Activated CD8-positive, alpha-beta memory T cell treated with anti-CD3 and anti-CD28 coated beads for 36 hours (primary cell): ENCODE results near the gene DGLUCY. TPM values are rescaled to one million over a fixed set of nuclear protein-coding genes. Genes with fewer than 3 reads are reported as not detected.
"Not testable (repeated sequence)": the region's sequence is repeated elsewhere in the genome, so short reads cannot be mapped to it uniquely, and the experiment has no call there.

Source experiments
- CTCF ChIA-PET: fragments of 350-600 bp; sonication (Branson Sonifier 250); formaldehyde crosslinking; loops from one replicate; lab custom pipeline; 2021; ENCODE audit warnings: antibody characterized with exemption; lab: Charles Lee
- POLR2A ChIA-PET: fragments of 350-600 bp; sonication (Branson Sonifier 250); formaldehyde crosslinking; loops from one replicate; lab custom pipeline; 2021; ENCODE audit warnings: antibody characterized with exemption; lab: Charles Lee
- total RNA-seq, 2 experiments: library from RNA; stranded (reverse); gene quantifications; one replicate each; pipeline ENCODE4 v1.2.3, GENCODE V29; 2021

The DGLUCY gene
- total RNA-seq, 2 experiments from 2014 or later = 41.1 to 44.5 TPM

- CTCF ChIA-PET = interaction anchor here (0.7 to 1.3 kb wide), 2 partner anchors 22 to 94 kb away, joined by 3 to 4 read pairs; no protein-coding TSS in a partner anchor
- POLR2A ChIA-PET = no interaction called here
Observed at GRCh38 chr14:91154851-91155625, 41.2 kb downstream of the DGLUCY start.

- ChIA-PET POLR2A (no interaction called here), CTCF (interaction anchor here (0.7 kb wide), 1 partner anchor 94 kb away, joined by 4 read pairs; no protein-coding TSS in a partner anchor)
Observed at GRCh38 chr14:91155626-91156089, 41.8 kb downstream of the DGLUCY start.

- POLR2A ChIA-PET, CTCF ChIA-PET: not testable (repeated sequence)
Observed at GRCh38 chr14:91156142-91156666, 42.3 kb downstream of the DGLUCY start.

GRCh38 chr14:91156877-91157276 lies 43.0 kb downstream of the DGLUCY start:
- CTCF ChIA-PET = interaction anchor here (1.6 kb wide), 1 partner anchor 16 kb away, joined by 8 read pairs; no protein-coding TSS in a partner anchor
- POLR2A ChIA-PET = not testable (repeated sequence)

GRCh38 chr14:91158091-91158790 lies 44.4 kb downstream of the DGLUCY start:
- ChIA-PET POLR2A (interaction anchor here (0.6 kb wide), 1 partner anchor 102 kb away, joined by 5 read pairs; no protein-coding TSS in a partner anchor), CTCF (interaction anchor here (0.5 to 1.6 kb wide), 6 partner anchors 15 to 528 kb away, joined by 3 to 8 read pairs (median 4); no protein-coding TSS in a partner anchor)

GRCh38 chr14:91159182-91159581 lies 45.3 kb downstream of the DGLUCY start:
- CTCF ChIA-PET = no interaction called here
- POLR2A ChIA-PET = no interaction called here

GRCh38 chr14:91159906-91160305 lies 46.0 kb downstream of the DGLUCY start:
- ChIA-PET POLR2A (no interaction called here), CTCF (interaction anchor here (0.7 kb wide), 2 partner anchors 25 to 257 kb away, joined by 3 to 4 read pairs; no protein-coding TSS in a partner anchor)

GRCh38 chr14:91163316-91163715 lies 49.4 kb downstream of the DGLUCY start:
- POLR2A ChIA-PET = interaction anchor here (0.5 to 0.6 kb wide), 2 partner anchors 98 to 285 kb away, joined by 4 to 6 read pairs; no protein-coding TSS in a partner anchor
- CTCF ChIA-PET = interaction anchor here (2.2 kb wide), 1 partner anchor 10 kb away, joined by 6 read pairs; no protein-coding TSS in a partner anchor

- ChIA-PET CTCF (interaction anchor here (0.6 kb wide), 1 partner anchor 122 kb away, joined by 3 read pairs; no protein-coding TSS in a partner anchor), POLR2A (no interaction called here)
Observed at GRCh38 chr14:91164676-91165075, 50.8 kb downstream of the DGLUCY start.

GRCh38 chr14:91167380-91167770 lies 53.5 kb downstream of the DGLUCY start:
- POLR2A ChIA-PET = no interaction called here
- CTCF ChIA-PET = interaction anchor here (0.6 to 0.7 kb wide), 2 partner anchors 10 to 184 kb away, joined by 3 to 4 read pairs; no protein-coding TSS in a partner anchor

- POLR2A ChIA-PET = no interaction called here
Observed at GRCh38 chr14:91169951-91170350, 56.1 kb downstream of the DGLUCY start.

GRCh38 chr14:91170504-91171121 lies 56.7 kb downstream of the DGLUCY start:
- POLR2A ChIA-PET = no interaction called here
- CTCF ChIA-PET = interaction anchor here (1.1 to 7.9 kb wide), 4 partner anchors 14 to 267 kb away, joined by 3 to 62 read pairs (median 6); no protein-coding TSS in a partner anchor

More at GRCh38 chr14:91169951-91170350, 56.1 kb downstream of the DGLUCY start:
- CTCF ChIA-PET = interaction anchor here (1.3 kb wide), 1 partner anchor 242 kb away, joined by 3 read pairs; no protein-coding TSS in a partner anchor

- POLR2A ChIA-PET = no interaction called here
- CTCF ChIA-PET = interaction anchor here (1.1 to 7.9 kb wide), 3 partner anchors 14 to 268 kb away, joined by 5 to 62 read pairs (median 6); no protein-coding TSS in a partner anchor
Observed at GRCh38 chr14:91171291-91171690, 57.4 kb downstream of the DGLUCY start.

- POLR2A ChIA-PET = interaction anchor here (0.6 to 1.4 kb wide), 4 partner anchors 60 to 385 kb away, joined by 3 to 5 read pairs (median 4); partner anchors contain the start of gene DGLUCY
Observed at GRCh38 chr14:91173221-91173670, 59.4 kb downstream of the DGLUCY start.

GRCh38 chr14:91173904-91174303 lies 60.0 kb downstream of the DGLUCY start:
- CTCF ChIA-PET = interaction anchor here (0.8 to 8.1 kb wide), 9 partner anchors 16 to 271 kb away, joined by 3 to 119 read pairs (median 7); partner anchors contain the start of gene RPS6KA5
- POLR2A ChIA-PET = interaction anchor here (1.4 kb wide), 1 partner anchor 271 kb away, joined by 5 read pairs; no protein-coding TSS in a partner anchor

More at GRCh38 chr14:91173221-91173670, 59.4 kb downstream of the DGLUCY start:
- CTCF ChIA-PET = interaction anchor here (0.6 to 8.1 kb wide), 29 partner anchors 10 to 330 kb away, joined by 3 to 119 read pairs (median 3); partner anchors contain the start of gene RPS6KA5

- ChIA-PET POLR2A (no interaction called here), CTCF (interaction anchor here (7.9 to 8.1 kb wide), 2 partner anchors 112 to 272 kb away, joined by 62 to 119 read pairs; no protein-coding TSS in a partner anchor)
Observed at GRCh38 chr14:91175291-91176201, 61.7 kb downstream of the DGLUCY start.
